HepG2 (cell line): ENCODE results near the gene GNAL. TPM values are rescaled to one million over a fixed set of nuclear protein-coding genes. Genes with fewer than 3 reads are reported as not detected.

Source experiments
- BCL3 ChIP-seq: sonication (generic); formaldehyde crosslinking; IDR thresholded peaks from 2 replicates; pipeline ENCODE4 v1.5.1; 2020; ENCODE audit warnings: mild to moderate bottlenecking, missing genetic modification reagents, moderate library complexity
- FLYWCH1 ChIP-seq: sonication (generic); formaldehyde crosslinking; IDR thresholded peaks from 2 replicates; pipeline ENCODE4 v1.8.1; 2023; ENCODE audit warnings: mild to moderate bottlenecking, missing genetic modification reagents
- FOSL1 ChIP-seq: sonication (generic); formaldehyde crosslinking; IDR thresholded peaks from 2 replicates; pipeline ENCODE4 v1.9.0; 2021; ENCODE audit warnings: missing genetic modification reagents, borderline replicate concordance
- HINFP ChIP-seq: sonication (generic); formaldehyde crosslinking; IDR thresholded peaks from 2 replicates; pipeline ENCODE4 v1.4.0; 2020; ENCODE audit warnings: low read depth, mild to moderate bottlenecking, missing genetic modification reagents
- KLF13 ChIP-seq: sonication (generic); formaldehyde crosslinking; IDR thresholded peaks from 2 replicates; pipeline ENCODE4 v1.4.0; 2020; ENCODE audit warnings: mild to moderate bottlenecking, missing genetic modification reagents
- KLF15 ChIP-seq: sonication (generic); formaldehyde crosslinking; IDR thresholded peaks from 2 replicates; pipeline ENCODE4 v1.8.1; 2023; ENCODE audit warnings: borderline replicate concordance, mild to moderate bottlenecking, inconsistent platforms, missing genetic modification reagents, mixed read lengths
- PCBP2 ChIP-seq: fragments of 200-400 bp; formaldehyde crosslinking; optimal IDR thresholded peaks from 2 replicates; pipeline ENCODE3; 2018; ENCODE audit warnings: low read length, low read depth; ENCODE audit not compliant: poor library complexity, severe bottlenecking
- PHB2 ChIP-seq: fragments of 450-650 bp; IDR thresholded peaks from 2 replicates; pipeline ENCODE4 v1.6.1; 2018; ENCODE audit not compliant: partially characterized antibody
- PPARG ChIP-seq: conservative IDR thresholded peaks from 2 replicates; pipeline ENCODE4 v1.6.1; 2016; ENCODE audit warnings: missing biosample characterization, missing genetic modification reagents
- SKI ChIP-seq: fragments of 450-650 bp; IDR thresholded peaks from one replicate; pipeline ENCODE4 v1.6.1; 2018; ENCODE audit warnings: mild to moderate bottlenecking; ENCODE audit not compliant: partially characterized antibody
- SMYD3 ChIP-seq: sonication (generic); formaldehyde crosslinking; IDR thresholded peaks from 2 replicates; pipeline ENCODE4 v1.8.1; 2023; ENCODE audit warnings: mild to moderate bottlenecking, missing genetic modification reagents
- SOX5 ChIP-seq: IDR thresholded peaks from 2 replicates; pipeline ENCODE4 v1.6.1; 2016; ENCODE audit warnings: borderline replicate concordance
- SRF ChIP-seq: IDR thresholded peaks from 2 replicates; pipeline ENCODE4 v1.6.1; 2011; ENCODE audit warnings: mild to moderate bottlenecking, low read depth, low read length, moderate library complexity
- TOE1 ChIP-seq: sonication (generic); formaldehyde crosslinking; IDR thresholded peaks from 2 replicates; pipeline ENCODE4 v1.4.0; 2020; ENCODE audit warnings: mild to moderate bottlenecking, missing genetic modification reagents
- ZNF180 ChIP-seq: sonication (generic); formaldehyde crosslinking; IDR thresholded peaks from 2 replicates; pipeline ENCODE4 v1.4.0; 2020; ENCODE audit warnings: low read depth, missing genetic modification reagents, borderline replicate concordance
- ZNF331 ChIP-seq: sonication (generic); formaldehyde crosslinking; IDR thresholded peaks from 2 replicates; pipeline ENCODE4 v1.4.0; 2020; ENCODE audit warnings: missing genetic modification reagents
- ZNF605 ChIP-seq: sonication (generic); formaldehyde crosslinking; IDR thresholded peaks from 2 replicates; pipeline ENCODE4 v1.8.0; 2022; ENCODE audit warnings: mild to moderate bottlenecking, missing genetic modification reagents
- ZNF614 ChIP-seq: IDR thresholded peaks from 2 replicates; pipeline ENCODE4 v1.6.1; 2018; ENCODE audit warnings: missing biosample characterization, missing genetic modification reagents, inconsistent platforms, borderline replicate concordance
- ZNF737 ChIP-seq: sonication (generic); formaldehyde crosslinking; IDR thresholded peaks from 2 replicates; pipeline ENCODE4 v1.5.0; 2020; ENCODE audit warnings: missing genetic modification reagents, mild to moderate bottlenecking, borderline replicate concordance
- ZNF839 ChIP-seq: sonication (generic); formaldehyde crosslinking; IDR thresholded peaks from 2 replicates; pipeline ENCODE4 v1.4.0; 2020; ENCODE audit warnings: missing genetic modification reagents, mild to moderate bottlenecking, borderline replicate concordance
- polyA plus RNA-seq, 8 experiments: library from polyadenylated mRNA; depleted of rRNA in 3 of 8; stranded (reverse) in 7 of 8; unstranded in 1 of 8; fragments of >200 nt; fragmentation: Illumina TruSeq in 4 of 8; extraction: Trizol in 4 of 8; gene quantifications; 2 replicates each; pipeline versions ENCODE4 v1.2.1 to v1.2.3, GENCODE V29; 2011 to 2016; ENCODE audit warnings: low read depth in 4 of 8, missing spikeins in 1 of 8, mixed read lengths in 1 of 8; ENCODE audit not compliant: insufficient read depth in 1 of 8
- total RNA-seq, 5 experiments: library from RNA; depleted of rRNA; stranded (reverse); fragments of >200 nt; fragmentation: Illumina TruSeq; extraction: Trizol; gene quantifications; 2 replicates each; pipeline ENCODE4 v1.2.3, GENCODE V29; 2016; ENCODE audit warnings: low read depth in 1 of 5
- TF ChIP-seq, protein P1 (sequence below): sonication (generic); formaldehyde crosslinking; IDR thresholded peaks from 2 replicates; pipeline ENCODE4 v1.8.0; 2022; ENCODE audit warnings: missing genetic modification reagents, mild to moderate bottlenecking, moderate library complexity, borderline replicate concordance
- TF ChIP-seq, protein P2 (sequence below): sonication (generic); IDR thresholded peaks from 2 replicates; pipeline ENCODE4 v1.6.1; 2016; ENCODE audit warnings: low read depth, borderline replicate concordance
- TF ChIP-seq, protein P3 (sequence below): sonication (generic); formaldehyde crosslinking; IDR thresholded peaks from 2 replicates; pipeline ENCODE4 v1.4.0; 2020; ENCODE audit warnings: missing genetic modification reagents, mild to moderate bottlenecking, borderline replicate concordance

GNAL gene
- total and polyA plus RNA-seq, 2 of the 13 experiments (the other 11 are each of a cell fraction or from before 2014, with no cell fraction given), result 0.87 to 1.4 TPM

DNA sequence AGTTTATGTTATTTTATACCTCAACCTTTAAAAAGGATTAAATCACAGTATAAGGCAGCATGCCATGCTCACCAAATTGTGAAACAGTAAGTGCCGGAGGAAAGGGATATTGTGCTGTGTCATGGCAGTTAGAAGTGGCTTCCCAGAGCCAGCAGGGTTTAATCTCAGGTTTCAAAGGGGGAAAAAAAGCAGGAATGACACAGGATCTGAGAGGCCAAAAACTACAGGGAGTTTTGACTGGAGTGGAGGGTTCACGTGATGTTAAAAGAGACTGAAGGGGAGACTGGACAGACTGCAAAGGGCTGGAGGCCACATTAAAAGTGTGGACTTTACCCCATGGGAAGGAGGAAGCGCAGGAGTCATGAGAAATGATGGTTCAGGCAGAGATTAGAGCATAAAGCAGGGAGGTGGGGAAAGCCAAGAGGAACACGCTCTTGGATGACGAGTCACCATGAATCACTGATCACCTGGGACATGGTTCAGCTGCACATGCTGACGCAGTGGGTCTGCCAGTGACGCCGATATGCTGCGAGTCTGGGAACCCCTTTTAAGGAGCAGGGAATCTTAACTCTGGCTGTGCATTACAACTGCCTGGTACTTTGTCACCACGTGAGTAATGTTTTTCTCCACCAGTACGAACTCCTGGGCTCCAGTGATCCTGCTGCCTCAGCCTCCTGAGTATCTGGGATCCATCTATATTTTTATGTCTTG is 168.3 kb downstream of the GNAL start (continued):
- TF ChIP-seq, protein P1, sequence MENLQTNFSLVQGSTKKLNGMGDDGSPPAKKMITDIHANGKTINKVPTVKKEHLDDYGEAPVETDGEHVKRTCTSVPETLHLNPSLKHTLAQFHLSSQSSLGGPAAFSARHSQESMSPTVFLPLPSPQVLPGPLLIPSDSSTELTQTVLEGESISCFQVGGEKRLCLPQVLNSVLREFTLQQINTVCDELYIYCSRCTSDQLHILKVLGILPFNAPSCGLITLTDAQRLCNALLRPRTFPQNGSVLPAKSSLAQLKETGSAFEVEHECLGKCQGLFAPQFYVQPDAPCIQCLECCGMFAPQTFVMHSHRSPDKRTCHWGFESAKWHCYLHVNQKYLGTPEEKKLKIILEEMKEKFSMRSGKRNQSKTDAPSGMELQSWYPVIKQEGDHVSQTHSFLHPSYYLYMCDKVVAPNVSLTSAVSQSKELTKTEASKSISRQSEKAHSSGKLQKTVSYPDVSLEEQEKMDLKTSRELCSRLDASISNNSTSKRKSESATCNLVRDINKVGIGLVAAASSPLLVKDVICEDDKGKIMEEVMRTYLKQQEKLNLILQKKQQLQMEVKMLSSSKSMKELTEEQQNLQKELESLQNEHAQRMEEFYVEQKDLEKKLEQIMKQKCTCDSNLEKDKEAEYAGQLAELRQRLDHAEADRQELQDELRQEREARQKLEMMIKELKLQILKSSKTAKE, result no peak
- no peak for TF ChIP-seq FOSL1 (CRISPR knock-in tag)
- no peak for TF ChIP-seq PCBP2
- TF ChIP-seq ZNF180 (CRISPR knock-in tag), result no peak
- no peak for TF ChIP-seq TOE1 (CRISPR knock-in tag)
- TF ChIP-seq ZNF839 (CRISPR knock-in tag), result no peak
- TF ChIP-seq PPARG (CRISPR knock-in tag), result no peak; the same call in 1 of the 2 replicates
- peak; percentile 23 for TF ChIP-seq SKI
- 0 out of 2 replicates have a peak, but pooled peaks have one; percentile 48 for TF ChIP-seq ZNF614
- TF ChIP-seq SRF, result no peak
- no peak for TF ChIP-seq ZNF737 (CRISPR knock-in tag)
- TF ChIP-seq, protein P2, sequence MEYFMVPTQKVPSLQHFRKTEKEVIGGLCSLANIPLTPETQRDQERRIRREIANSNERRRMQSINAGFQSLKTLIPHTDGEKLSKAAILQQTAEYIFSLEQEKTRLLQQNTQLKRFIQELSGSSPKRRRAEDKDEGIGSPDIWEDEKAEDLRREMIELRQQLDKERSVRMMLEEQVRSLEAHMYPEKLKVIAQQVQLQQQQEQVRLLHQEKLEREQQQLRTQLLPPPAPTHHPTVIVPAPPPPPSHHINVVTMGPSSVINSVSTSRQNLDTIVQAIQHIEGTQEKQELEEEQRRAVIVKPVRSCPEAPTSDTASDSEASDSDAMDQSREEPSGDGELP, result peak; percentile 87; the same call in 1 of the 2 replicates
- no peak for TF ChIP-seq PHB2
- TF ChIP-seq HINFP (CRISPR knock-in tag), result no peak
- TF ChIP-seq ZNF331 (CRISPR knock-in tag), result peak; percentile 34; the same call in 1 of the 2 replicates
- peak; percentile 50; the same call in 1 of the 2 replicates for TF ChIP-seq SOX5 (CRISPR knock-in tag)
- no peak for TF ChIP-seq KLF15 (CRISPR knock-in tag)
- TF ChIP-seq KLF13 (CRISPR knock-in tag), result no peak
- peak; percentile 86 for TF ChIP-seq ZNF605 (CRISPR knock-in tag)
- TF ChIP-seq FLYWCH1, result no peak
- TF ChIP-seq, protein P3, sequence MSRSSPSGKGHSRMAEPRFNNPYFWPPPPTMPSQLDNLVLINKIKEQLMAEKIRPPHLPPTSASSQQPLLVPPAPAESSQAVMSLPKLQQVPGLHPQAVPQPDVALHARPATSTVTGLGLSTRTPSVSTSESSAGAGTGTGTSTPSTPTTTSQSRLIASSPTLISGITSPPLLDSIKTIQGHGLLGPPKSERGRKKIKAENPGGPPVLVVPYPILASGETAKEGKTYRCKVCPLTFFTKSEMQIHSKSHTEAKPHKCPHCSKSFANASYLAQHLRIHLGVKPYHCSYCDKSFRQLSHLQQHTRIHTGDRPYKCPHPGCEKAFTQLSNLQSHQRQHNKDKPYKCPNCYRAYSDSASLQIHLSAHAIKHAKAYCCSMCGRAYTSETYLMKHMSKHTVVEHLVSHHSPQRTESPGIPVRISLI (CRISPR knock-in tag), result peak; percentile 73; the same call in 1 of the 2 replicates
- 0 out of 2 replicates have a peak, but pooled peaks have one; percentile 48 for TF ChIP-seq BCL3 (CRISPR knock-in tag)
- peak; percentile 56; the same call in 1 of the 2 replicates for TF ChIP-seq SMYD3 (CRISPR knock-in tag)
